Measurements from ENCODE around the gene SLC20A1. TPM values are rescaled to one million over a fixed set of nuclear protein-coding genes. Genes with fewer than 3 reads are reported as not detected.
A peak's percentile ranks its signal among the peaks of the same experiment; 100 is the strongest.
"Not testable (repeated sequence)": the region's sequence is repeated elsewhere in the genome, so short reads cannot be mapped to it uniquely, and the experiment has no call there.

Gene SLC20A1, protein sequence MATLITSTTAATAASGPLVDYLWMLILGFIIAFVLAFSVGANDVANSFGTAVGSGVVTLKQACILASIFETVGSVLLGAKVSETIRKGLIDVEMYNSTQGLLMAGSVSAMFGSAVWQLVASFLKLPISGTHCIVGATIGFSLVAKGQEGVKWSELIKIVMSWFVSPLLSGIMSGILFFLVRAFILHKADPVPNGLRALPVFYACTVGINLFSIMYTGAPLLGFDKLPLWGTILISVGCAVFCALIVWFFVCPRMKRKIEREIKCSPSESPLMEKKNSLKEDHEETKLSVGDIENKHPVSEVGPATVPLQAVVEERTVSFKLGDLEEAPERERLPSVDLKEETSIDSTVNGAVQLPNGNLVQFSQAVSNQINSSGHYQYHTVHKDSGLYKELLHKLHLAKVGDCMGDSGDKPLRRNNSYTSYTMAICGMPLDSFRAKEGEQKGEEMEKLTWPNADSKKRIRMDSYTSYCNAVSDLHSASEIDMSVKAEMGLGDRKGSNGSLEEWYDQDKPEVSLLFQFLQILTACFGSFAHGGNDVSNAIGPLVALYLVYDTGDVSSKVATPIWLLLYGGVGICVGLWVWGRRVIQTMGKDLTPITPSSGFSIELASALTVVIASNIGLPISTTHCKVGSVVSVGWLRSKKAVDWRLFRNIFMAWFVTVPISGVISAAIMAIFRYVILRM
- 81.2 and 109 TPM in 2 replicates for total RNA-seq

DNA sequence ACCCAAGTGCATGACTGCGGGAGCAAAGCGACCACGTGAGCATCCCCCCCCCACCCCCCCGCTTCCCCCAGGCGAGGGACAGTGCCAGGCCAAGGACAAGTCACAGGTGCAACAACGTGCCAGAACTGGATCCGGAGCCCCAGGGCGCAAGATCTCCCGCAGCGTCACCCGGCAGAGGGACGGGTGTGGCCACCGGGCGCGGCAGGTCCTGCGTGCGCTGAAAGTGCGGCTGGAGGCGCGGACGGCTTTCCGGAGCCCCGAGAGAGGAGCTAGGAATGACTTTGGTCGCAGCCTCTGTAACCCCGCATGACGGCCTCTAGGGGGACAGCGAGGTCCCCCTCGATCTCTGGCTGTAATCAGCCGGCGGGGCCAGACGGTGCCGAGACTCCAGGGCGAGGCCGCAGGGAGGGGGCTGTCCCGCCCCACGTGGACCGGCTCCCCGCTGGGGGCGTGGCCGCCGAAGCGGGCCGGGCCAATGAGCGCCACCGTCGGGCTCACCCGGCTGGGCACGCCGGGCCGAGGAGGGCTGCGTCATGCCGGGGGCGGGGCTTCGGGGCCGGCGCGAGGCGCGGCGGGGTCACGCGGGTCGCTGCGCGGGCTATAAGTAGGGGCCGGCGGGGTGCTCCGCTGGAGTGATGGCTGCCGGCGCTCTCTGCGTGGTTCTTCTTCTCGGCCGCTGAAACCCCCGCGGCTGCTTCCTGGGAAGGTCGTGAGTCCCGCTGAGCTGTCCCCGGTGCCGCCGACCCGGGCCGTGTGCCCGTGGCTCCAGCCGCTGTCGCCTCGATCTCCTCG lies at the start of gene SLC20A1:
TSS of gene SLC20A1 (plus strand) at position 630 of the 792 bp plus-strand sequence. CDS start 890 bp downstream, outside the sequence.
- peak; percentile 63 for DNase-seq (ENCODE audit: low read depth, low spot score)

GRCh38 chr2:112597537-112598322 lies 48.0 kb upstream of the SLC20A1 start:
- no peak for DNase-seq (ENCODE audit: low read depth, low spot score)

- DNase-seq (ENCODE audit: low read depth, low spot score) = no peak
These were observed 45.1 kb upstream of the SLC20A1 start for GRCh38 chr2:112600634-112601033.

DNA sequence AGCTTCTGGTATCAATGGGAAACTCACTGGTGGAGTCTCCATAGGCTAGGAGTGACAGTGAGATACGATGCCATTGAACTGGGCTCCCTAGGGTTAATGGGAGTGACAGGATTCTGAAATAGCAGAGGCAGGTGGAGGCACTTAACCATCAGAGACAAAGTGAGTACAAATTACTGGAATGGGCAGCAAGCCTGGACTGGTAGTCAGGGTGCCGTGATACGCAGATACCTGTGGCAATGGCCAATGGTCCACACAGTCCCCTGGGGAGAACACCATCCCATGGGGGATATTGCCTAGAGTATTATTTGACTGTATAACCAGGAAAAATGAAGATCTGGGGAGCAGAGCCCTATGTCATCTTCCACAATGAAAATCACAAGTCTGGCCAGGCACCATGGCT lies 44.0 kb upstream of the SLC20A1 start:
- DNase-seq (ENCODE audit: low read depth, low spot score) = no peak

- no peak for DNase-seq (ENCODE audit: low read depth, low spot score)
These were observed 42.8 kb upstream of the SLC20A1 start for GRCh38 chr2:112602917-112603316.

DNA sequence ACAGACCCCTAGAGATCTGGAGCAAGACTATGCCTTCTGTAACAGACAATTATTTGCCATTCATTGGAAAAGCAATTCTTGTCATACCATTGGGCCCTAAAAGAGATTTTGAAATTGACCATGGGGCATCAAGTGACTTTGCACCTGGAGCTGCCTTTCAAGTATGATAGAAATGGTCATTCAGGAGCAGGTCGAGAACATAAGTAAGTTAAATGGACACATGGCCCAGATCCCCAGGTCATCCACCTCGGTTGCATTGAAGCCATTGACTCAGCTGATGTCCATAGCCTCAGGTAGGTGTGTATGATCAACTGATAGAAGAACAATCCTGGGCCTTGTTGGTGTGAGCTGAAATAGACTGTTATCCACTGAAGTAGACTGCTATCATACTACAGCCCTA lies 42.0 kb upstream of the SLC20A1 start:
- DNase-seq (ENCODE audit: low read depth, low spot score) = no peak

DNA sequence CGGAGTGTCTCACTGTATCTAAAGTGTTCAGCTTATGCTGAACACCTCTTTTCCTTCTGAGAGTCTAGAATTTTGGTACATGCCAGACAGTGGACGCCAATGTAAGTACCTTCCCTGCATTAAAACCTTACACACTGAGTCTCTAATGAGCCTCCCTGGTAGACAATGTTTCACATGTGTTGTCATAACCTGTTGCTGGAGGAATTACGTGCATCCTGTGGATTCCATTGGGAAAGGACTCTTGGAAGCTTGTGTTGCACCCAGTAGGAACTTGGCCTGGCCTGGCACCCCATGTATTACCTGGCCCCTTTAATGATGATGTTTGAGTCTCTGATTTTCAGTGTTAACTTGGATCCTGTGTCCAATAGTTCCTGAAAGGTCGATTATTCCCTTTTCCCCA lies 40.8 kb upstream of the SLC20A1 start:
- DNase-seq (ENCODE audit: low read depth, low spot score) = no peak

GRCh38 chr2:112605926-112606325 lies 39.8 kb upstream of the SLC20A1 start:
- no peak for DNase-seq (ENCODE audit: low read depth, low spot score)

DNA sequence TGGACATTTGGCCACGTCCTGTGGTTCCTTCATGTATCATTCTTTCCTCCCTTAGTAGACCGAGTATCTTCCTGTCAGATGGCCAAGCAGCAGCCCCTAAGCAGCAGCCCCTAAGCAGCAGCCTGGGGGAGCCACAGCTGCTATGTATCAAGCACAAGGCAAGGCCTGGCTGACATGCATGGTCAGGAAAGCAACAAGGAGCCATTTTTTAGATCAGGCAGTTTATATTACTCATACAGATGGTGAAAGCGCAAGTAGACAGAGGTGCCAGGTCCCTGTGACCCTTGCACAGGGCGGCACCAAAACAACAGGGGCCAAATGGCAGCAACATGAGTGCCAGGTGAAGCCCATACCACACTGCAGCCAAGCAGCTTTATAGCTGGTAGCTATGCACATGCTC lies 39.2 kb upstream of the SLC20A1 start:
- no peak for DNase-seq (ENCODE audit: low read depth, low spot score)

DNA sequence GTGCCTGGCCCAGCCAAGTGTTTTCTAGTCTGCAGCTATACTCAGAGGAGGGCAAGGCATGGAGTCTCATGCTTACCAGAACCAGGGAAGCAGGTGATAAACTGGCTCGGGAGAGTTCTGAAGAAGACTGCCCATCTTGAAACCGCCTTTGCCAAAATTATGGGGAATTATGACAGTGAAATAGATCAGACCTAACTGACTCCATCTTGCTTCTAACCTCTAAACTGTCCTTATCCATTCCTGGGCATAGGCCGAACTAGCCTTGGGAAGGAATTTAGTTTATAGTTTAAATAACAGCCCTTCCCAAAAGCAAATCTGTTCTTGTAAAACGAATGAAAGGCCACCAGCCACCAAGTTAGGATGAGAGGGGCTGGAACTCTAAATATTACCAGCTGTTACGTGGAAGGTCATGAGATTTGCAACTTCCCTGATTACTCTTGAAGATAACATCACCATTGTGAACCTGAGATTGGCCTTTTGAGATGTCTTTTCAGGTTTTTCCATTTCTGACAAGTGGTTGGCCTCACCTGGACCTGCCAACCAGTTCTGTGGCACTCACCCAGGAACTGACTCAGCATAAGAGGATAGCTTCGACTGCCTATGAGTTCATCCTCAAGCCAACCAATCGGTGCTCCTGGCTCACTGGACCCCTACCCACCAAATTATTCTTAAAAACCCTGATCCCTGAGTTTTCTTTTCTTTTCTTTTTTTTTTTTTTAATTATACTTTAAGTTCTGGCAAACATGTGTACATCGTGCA lies 37.9 kb upstream of the SLC20A1 start:
- no peak for DNase-seq (ENCODE audit: low read depth, low spot score)

GRCh38 chr2:112609320-112609719 lies 36.4 kb upstream of the SLC20A1 start:
- DNase-seq (ENCODE audit: low read depth, low spot score) = not testable (repeated sequence)

DNA sequence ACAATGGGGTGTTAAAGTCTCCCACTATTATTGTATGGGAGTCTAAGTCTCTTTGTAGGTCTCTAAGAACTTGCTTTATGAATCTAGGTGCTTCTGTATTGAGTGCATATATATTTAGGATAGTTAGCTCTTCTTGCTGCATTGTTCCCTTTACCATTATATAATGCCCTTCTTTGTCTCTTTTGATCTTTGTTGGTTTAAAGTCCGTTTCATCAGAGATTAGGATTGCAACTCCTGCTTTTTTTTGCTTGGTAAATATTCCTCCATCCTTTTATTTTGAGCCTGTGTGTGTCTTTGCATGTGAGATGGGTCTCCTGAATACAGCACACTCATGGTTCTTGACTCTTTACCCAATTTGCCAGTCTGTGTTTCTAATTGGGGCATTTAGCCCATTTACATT lies 33.5 kb upstream of the SLC20A1 start:
- not testable (repeated sequence) for DNase-seq (ENCODE audit: low read depth, low spot score)

- DNase-seq (ENCODE audit: low read depth, low spot score) = no peak
These were observed 31.4 kb upstream of the SLC20A1 start for GRCh38 chr2:112614201-112614840.

- DNase-seq (ENCODE audit: low read depth, low spot score) = no peak
These were observed 30.7 kb upstream of the SLC20A1 start for GRCh38 chr2:112615051-112615450.

DNA sequence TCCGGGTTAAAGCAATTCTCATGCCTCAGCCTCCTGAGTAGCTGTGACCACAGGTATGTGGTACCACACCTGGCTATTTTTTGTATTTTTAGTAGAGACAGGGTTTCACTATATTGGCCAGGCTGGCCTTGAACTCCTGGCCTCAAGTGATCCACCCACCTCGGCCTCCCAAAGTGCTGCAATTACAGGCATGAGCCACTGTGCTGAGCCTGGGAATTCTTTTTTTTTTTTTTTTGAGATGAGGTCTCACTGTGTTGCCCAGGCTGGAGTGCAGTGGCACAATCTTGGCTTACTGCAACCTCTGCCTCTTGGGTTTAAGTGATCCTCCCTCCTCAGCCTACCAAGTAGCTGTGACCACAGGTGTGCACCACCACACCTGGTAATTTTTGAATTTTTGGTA lies 29.9 kb upstream of the SLC20A1 start:
- not testable (repeated sequence) for DNase-seq (ENCODE audit: low read depth, low spot score)

DNA sequence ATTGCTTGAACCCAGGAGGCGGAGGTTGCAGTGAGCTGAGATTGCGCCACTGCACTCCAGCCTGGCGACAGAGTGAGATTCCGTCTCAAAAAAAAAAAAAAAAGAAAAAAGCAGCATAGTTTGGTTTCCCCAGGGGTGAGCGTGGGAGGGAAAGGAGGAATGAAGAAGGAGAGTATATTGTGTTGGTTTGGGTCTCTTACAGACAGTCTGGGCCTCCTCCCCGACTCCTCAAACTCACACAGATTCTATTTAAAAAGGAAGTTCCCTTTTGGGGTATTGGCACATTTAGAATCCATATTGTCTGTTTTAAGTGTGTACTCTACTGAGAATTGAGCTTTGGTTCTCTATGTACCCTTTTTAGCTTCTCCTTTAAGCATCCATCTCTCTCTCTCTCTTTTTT lies 27.4 kb upstream of the SLC20A1 start:
- no peak for DNase-seq (ENCODE audit: low read depth, low spot score)

DNA sequence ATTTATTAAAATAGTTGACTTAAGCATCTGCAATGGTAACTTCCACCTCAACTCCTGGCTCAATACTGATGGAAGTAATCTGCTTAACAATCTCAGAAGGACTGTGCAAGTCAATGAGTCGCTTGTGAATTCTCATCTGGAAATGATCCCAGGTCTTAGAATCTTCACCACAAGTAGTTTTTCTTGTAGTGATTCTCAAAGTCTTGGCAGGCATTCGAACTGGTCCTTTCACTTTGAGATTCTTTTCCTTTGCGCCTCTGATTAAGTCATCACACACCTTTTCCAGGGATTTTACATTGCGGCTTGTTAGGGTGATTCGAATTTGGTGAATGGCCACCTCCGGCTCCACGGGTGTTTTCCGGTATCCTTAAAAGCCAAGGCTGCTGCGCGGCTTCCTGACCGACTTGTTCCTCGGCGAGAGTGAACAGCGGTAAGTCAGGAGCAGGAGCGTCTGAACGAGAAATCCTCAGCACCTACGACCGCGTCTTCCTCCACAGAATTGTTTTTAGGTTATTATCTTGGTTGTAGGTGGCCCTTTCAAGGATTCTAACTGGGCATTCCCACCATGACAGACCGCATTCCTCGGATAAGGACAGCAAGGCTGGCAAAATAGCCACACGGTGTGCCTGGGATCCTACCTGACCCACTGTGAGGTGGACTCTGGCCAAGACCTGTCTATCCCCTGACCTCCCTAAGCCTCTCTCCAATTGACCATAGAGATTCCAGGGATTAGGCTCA lies 23.8 kb upstream of the SLC20A1 start:
- DNase-seq (ENCODE audit: low read depth, low spot score) = no peak

GRCh38 chr2:112622528-112622849 lies 23.2 kb upstream of the SLC20A1 start:
- DNase-seq (ENCODE audit: low read depth, low spot score) = no peak

All from pulmonary artery endothelial cell (primary cell).